ENCODE results near the gene IL6R.
"Not testable (repeated sequence)": the region's sequence is repeated elsewhere in the genome, so short reads cannot be mapped to it uniquely, and the experiment has no call there.

IL6R gene

GRCh38 chr1:154474802-154475201, 69.7 kb downstream of the IL6R start:
- H3K36me3 Mint-ChIP-seq (ENCODE audit: insufficient read depth): no peaks in the 10 kb centered on the region
- ATAC-seq (replicated peaks; ENCODE audit: extremely low read depth, poor library complexity, severe bottlenecking) (no peak), DNase-seq (ENCODE audit: low spot score in 2 of 2) (no peak)
- no peak overlapping the region for H3K27ac Mint-ChIP-seq (ENCODE audit: low read depth)
- no peaks in the 10 kb centered on the region for H3K27me3 Mint-ChIP-seq
- peaks cover 7% of the 10 kb centered on the region for H3K4me1 Mint-ChIP-seq
- no peak overlapping the region for H3K4me3 Mint-ChIP-seq
- no peaks in the 10 kb centered on the region for H3K9me3 Mint-ChIP-seq

- no peaks in the 10 kb centered on the region for H3K36me3 Mint-ChIP-seq (ENCODE audit: insufficient read depth)
- DNase-seq (ENCODE audit: low spot score in 2 of 2): no peak
- no peaks in the 10 kb centered on the region for H3K27me3 Mint-ChIP-seq
- no peak overlapping the region for H3K27ac Mint-ChIP-seq (ENCODE audit: low read depth)
- H3K4me1 Mint-ChIP-seq: peaks cover 10% of the 10 kb centered on the region
- H3K9me3 Mint-ChIP-seq: no peaks in the 10 kb centered on the region
- ATAC-seq (replicated peaks; ENCODE audit: extremely low read depth, poor library complexity, severe bottlenecking): no peak
- H3K4me3 Mint-ChIP-seq: no peak overlapping the region
Measured at GRCh38 chr1:154476791-154477190, 71.6 kb downstream of the IL6R start.

GRCh38 chr1:154478013-154478412, 72.9 kb downstream of the IL6R start:
- Mint-ChIP-seq H3K9me3 (no peaks in the 10 kb centered on the region), H3K4me3 (no peak overlapping the region), H3K36me3 (ENCODE audit: insufficient read depth) (no peaks in the 10 kb centered on the region), H3K27ac (ENCODE audit: low read depth) (no peak overlapping the region), H3K27me3 (no peaks in the 10 kb centered on the region), H3K4me1 (peaks cover 10% of the 10 kb centered on the region)
- no peak for DNase-seq (ENCODE audit: low spot score in 2 of 2)
- no peak for ATAC-seq (replicated peaks; ENCODE audit: extremely low read depth, poor library complexity, severe bottlenecking)

- ATAC-seq (replicated peaks; ENCODE audit: extremely low read depth, poor library complexity, severe bottlenecking) (no peak), DNase-seq (ENCODE audit: low spot score in 2 of 2) (no peak)
- Mint-ChIP-seq H3K36me3 (ENCODE audit: insufficient read depth) (no peaks in the 10 kb centered on the region), H3K4me3 (no peak overlapping the region), H3K4me1 (peaks cover 10% of the 10 kb centered on the region), H3K9me3 (no peaks in the 10 kb centered on the region), H3K27ac (ENCODE audit: low read depth) (no peak overlapping the region), H3K27me3 (no peaks in the 10 kb centered on the region)
Measured at GRCh38 chr1:154478639-154479038, 73.5 kb downstream of the IL6R start.

- Mint-ChIP-seq H3K36me3 (ENCODE audit: insufficient read depth) (no peaks in the 10 kb centered on the region), H3K27me3 (no peaks in the 10 kb centered on the region), H3K4me3 (no peak overlapping the region), H3K27ac (ENCODE audit: low read depth) (no peak overlapping the region), H3K9me3 (no peaks in the 10 kb centered on the region), H3K4me1 (peaks cover 10% of the 10 kb centered on the region)
- ATAC-seq (replicated peaks; ENCODE audit: extremely low read depth, poor library complexity, severe bottlenecking) (no peak), DNase-seq (ENCODE audit: low spot score in 2 of 2) (peak; percentile 33 to 53)
Measured at GRCh38 chr1:154479764-154480421, 74.8 kb downstream of the IL6R start.

GRCh38 chr1:154481053-154481452, 75.9 kb downstream of the IL6R start:
- H3K9me3 Mint-ChIP-seq: no peaks in the 10 kb centered on the region
- DNase-seq (ENCODE audit: low spot score in 2 of 2) (no peak), ATAC-seq (replicated peaks; ENCODE audit: extremely low read depth, poor library complexity, severe bottlenecking) (no peak)
- H3K4me1 Mint-ChIP-seq: peaks cover 10% of the 10 kb centered on the region
- no peaks in the 10 kb centered on the region for H3K36me3 Mint-ChIP-seq (ENCODE audit: insufficient read depth)
- no peak overlapping the region for H3K4me3 Mint-ChIP-seq
- H3K27me3 Mint-ChIP-seq: no peaks in the 10 kb centered on the region
- no peak overlapping the region for H3K27ac Mint-ChIP-seq (ENCODE audit: low read depth)

- Mint-ChIP-seq H3K27ac (ENCODE audit: low read depth) (no peak overlapping the region), H3K4me1 (peaks cover 5% of the 10 kb centered on the region), H3K9me3 (no peaks in the 10 kb centered on the region), H3K27me3 (no peaks in the 10 kb centered on the region), H3K36me3 (ENCODE audit: insufficient read depth) (peaks cover 1% of the 10 kb centered on the region), H3K4me3 (no peak overlapping the region)
- DNase-seq (ENCODE audit: low spot score in 2 of 2) (no peak), ATAC-seq (replicated peaks; ENCODE audit: extremely low read depth, poor library complexity, severe bottlenecking) (no peak)
Measured at GRCh38 chr1:154483941-154484803, 79.0 kb downstream of the IL6R start.

- Mint-ChIP-seq H3K9me3 (no peaks in the 10 kb centered on the region), H3K4me1 (peaks cover under 1% of the 10 kb centered on the region), H3K4me3 (no peak overlapping the region), H3K27me3 (no peaks in the 10 kb centered on the region), H3K27ac (ENCODE audit: low read depth) (no peak overlapping the region), H3K36me3 (ENCODE audit: insufficient read depth) (peaks cover 1% of the 10 kb centered on the region)
- DNase-seq (ENCODE audit: low spot score in 2 of 2) (no peak), ATAC-seq (replicated peaks; ENCODE audit: extremely low read depth, poor library complexity, severe bottlenecking) (no peak)
Measured at GRCh38 chr1:154485106-154485505, 80.0 kb downstream of the IL6R start.

GRCh38 chr1:154485910-154486496, 80.9 kb downstream of the IL6R start:
- Mint-ChIP-seq H3K4me3 (no peak overlapping the region), H3K27me3 (no peaks in the 10 kb centered on the region), H3K36me3 (ENCODE audit: insufficient read depth) (peaks cover 1% of the 10 kb centered on the region), H3K27ac (ENCODE audit: low read depth) (no peak overlapping the region), H3K4me1 (peaks cover 5% of the 10 kb centered on the region), H3K9me3 (no peaks in the 10 kb centered on the region)
- no peak for DNase-seq (ENCODE audit: low spot score in 2 of 2)
- ATAC-seq (replicated peaks; ENCODE audit: extremely low read depth, poor library complexity, severe bottlenecking): no peak

GRCh38 chr1:154486756-154487155, 81.6 kb downstream of the IL6R start:
- not testable (repeated sequence) for H3K4me1 Mint-ChIP-seq; H3K27ac Mint-ChIP-seq (ENCODE audit: low read depth); H3K36me3 Mint-ChIP-seq (ENCODE audit: insufficient read depth); ATAC-seq (replicated peaks; ENCODE audit: extremely low read depth, poor library complexity, severe bottlenecking); H3K9me3 Mint-ChIP-seq; H3K4me3 Mint-ChIP-seq; DNase-seq (ENCODE audit: low spot score in 2 of 2); H3K27me3 Mint-ChIP-seq

- Mint-ChIP-seq H3K27ac (ENCODE audit: low read depth) (no peak overlapping the region), H3K9me3 (no peaks in the 10 kb centered on the region), H3K4me1 (peaks cover 23% of the 10 kb centered on the region), H3K27me3 (no peaks in the 10 kb centered on the region), H3K4me3 (no peak overlapping the region), H3K36me3 (ENCODE audit: insufficient read depth) (peaks cover 1% of the 10 kb centered on the region)
- no peak for ATAC-seq (replicated peaks; ENCODE audit: extremely low read depth, poor library complexity, severe bottlenecking)
- DNase-seq (ENCODE audit: low spot score in 2 of 2): no peak
Measured at GRCh38 chr1:154488922-154489321, 83.8 kb downstream of the IL6R start.

GRCh38 chr1:154489695-154490274, 84.6 kb downstream of the IL6R start:
- Mint-ChIP-seq H3K9me3 (no peaks in the 10 kb centered on the region), H3K27ac (ENCODE audit: low read depth) (no peak overlapping the region), H3K4me3 (no peak overlapping the region), H3K4me1 (peaks cover 24% of the 10 kb centered on the region), H3K36me3 (ENCODE audit: insufficient read depth) (peaks cover 1% of the 10 kb centered on the region), H3K27me3 (no peaks in the 10 kb centered on the region)
- DNase-seq (ENCODE audit: low spot score in 2 of 2) (no peak), ATAC-seq (replicated peaks; ENCODE audit: extremely low read depth, poor library complexity, severe bottlenecking) (no peak)
